Fibroblast of the conjunctiva (primary cell): ENCODE measurements around the gene ZNF202.

Experiments used
- DNase-seq: peaks from one replicate; pipeline ENCODE4 v3.0.0-alpha.2; 2010; ENCODE audit warnings: low read depth

Gene ZNF202

GRCh38 chr11:123683428-123684170, 57.9 kb downstream of the ZNF202 start:
- DNase-seq, result no peak

GRCh38 chr11:123682696-123683410, 58.6 kb downstream of the ZNF202 start:
- DNase-seq, result no peak

GRCh38 chr11:123681030-123681429, 60.4 kb downstream of the ZNF202 start:
- DNase-seq, result no peak

- no peak for DNase-seq
Measured at GRCh38 chr11:123678246-123678645, 63.2 kb downstream of the ZNF202 start.

- no peak for DNase-seq
Measured at GRCh38 chr11:123677510-123677909, 64.0 kb downstream of the ZNF202 start.

GRCh38 chr11:123674297-123674696, 67.2 kb downstream of the ZNF202 start:
- DNase-seq, result no peak
